NCI-H1436 (cell line): ENCODE measurements around the gene IL1RL1.

Experiments
- DNase-seq: peaks from one replicate; lab custom pipeline; 2025; lab: John Stamatoyannopoulos, UW

IL1RL1 gene

DNA sequence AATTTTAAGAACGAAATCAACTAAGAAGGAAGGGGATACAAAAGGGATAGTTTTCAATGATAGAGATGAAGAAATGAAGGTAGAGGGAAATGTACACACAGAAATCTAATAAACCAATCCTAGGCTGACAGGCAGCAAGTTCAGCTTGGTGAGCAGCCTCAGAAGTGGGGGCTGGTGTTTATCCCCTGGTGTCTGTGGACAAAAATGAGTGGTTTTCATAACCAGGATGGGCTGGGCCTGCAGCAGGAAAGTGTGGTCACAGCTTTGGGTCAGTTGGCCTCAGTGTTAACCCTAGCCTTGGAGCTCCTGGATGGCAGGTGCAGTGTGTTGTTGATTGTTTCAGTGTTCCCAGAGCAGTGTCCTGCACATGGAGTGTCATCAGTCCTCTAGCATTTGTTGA lies 58.5 kb downstream of the IL1RL1 start:
- DNase-seq: no peak

DNA sequence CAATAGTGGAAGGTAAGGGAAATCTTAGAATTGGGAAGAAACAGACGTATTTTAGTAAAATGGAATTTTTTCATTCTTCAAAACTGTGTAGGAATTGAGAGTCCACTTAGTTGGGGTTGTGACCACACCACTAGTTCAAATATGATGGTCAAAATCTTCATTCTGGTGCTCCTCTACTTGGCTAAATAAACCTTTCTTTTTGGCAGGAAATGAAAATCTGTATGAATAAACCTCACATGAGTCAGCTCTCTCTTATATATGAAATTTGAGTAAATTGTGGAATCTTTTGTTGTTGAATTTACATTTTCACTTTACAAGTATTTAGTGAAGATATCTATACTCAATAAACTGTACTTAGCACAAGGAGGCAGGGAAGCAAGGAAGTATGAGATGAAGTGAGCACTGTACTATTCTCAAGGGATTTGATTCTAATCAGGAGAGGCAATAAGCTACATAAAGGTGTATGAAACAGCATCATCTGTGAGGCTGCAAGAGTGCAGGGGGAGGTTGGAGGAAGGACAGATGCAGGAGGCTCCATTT lies 64.8 kb downstream of the IL1RL1 start:
- no peak for DNase-seq

- no peak for DNase-seq
These were observed 72.4 kb downstream of the IL1RL1 start for GRCh38 chr2:102383722-102384121.

GRCh38 chr2:102385522-102385921 lies 74.2 kb downstream of the IL1RL1 start:
- DNase-seq: no peak

DNA sequence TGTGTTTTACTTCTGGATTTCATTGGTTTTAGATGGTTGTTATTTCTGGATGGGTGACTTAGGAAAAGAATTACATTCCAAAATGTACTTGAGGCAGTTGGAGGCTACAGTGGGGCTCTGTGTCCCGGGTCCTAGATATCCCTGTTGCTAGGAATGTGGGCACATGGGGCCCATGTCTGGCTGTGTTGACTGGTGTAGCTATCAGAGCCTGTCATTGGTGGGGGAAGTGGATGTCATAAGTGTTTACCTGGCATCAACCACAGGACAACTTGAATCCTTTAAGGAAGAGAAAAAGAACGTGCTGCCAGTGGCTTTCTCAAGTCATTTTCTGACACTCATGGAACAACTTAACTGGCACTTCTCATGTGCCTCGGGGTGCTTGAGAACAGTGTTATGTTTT lies 74.6 kb downstream of the IL1RL1 start:
- no peak for DNase-seq

DNA sequence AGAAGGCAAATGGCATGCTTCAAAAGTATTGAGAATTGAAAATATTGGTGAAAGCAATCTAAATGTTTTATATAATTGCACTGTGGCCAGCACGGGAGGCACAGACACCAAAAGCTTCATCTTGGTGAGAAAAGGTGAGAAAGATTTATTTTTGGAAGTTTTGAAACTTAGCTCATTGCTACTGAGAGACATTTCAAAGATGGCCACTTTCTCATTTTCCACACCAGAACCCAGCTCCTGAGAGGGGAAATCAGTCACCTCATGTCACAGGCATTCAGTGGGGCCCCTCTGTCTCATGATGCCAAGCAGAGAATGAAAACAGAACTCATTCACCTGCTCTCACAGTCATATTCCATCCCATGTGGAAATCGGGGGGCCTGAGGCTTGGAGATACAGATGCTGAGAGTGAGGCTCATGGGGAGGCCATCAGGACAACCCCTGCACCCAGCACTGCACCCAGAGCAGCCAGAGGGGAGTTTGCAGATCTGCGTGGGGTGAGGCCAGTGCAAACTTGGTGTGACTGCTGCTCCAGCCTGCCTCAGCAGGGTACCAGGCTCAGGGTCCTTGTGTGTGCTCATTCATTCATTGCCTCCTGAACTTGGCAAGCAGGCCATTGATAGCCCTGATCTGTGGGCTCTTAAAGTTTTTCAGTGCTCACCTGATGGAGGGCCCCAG lies 75.6 kb downstream of the IL1RL1 start:
- no peak for DNase-seq

GRCh38 chr2:102387763-102388546 lies 76.6 kb downstream of the IL1RL1 start:
- no peak for DNase-seq

DNA sequence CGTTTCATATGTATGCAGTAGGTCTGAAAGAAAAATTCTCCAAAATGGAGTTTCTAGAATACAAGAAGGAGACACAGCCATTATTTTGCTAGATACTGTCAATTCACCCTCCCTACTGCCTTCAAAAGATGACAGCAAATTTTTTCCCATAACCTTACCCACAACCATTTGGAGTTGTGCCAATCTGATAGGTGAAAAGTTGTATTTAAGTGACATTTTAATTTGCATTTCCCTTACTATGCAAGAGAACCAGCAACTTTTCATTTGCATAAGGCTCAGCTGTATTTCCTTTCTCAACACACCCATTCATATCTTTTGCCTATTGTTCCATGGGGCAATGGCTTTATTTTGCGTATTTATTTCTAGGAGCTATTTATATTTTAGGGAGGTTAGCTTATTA lies 80.2 kb downstream of the IL1RL1 start:
- DNase-seq: no peak

DNA sequence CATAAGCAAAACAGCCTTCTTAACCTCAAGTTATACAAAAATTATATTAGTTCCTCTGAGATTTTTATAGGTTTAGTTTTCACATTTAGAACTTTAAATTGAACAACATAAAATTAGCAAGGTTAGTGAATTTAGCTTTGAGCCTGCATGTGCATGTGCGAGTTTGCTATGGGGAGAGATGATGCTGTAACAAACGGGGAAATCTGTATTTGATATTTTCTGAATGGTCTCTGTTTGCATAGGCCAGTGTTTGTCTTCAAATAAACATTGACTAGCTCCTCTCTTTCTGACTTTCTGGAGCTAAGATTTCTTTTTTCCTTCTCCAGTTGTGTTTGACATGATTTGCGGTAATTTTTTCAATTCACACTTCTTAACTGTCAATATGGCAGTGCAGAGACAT lies 80.7 kb downstream of the IL1RL1 start:
- no peak for DNase-seq

DNA sequence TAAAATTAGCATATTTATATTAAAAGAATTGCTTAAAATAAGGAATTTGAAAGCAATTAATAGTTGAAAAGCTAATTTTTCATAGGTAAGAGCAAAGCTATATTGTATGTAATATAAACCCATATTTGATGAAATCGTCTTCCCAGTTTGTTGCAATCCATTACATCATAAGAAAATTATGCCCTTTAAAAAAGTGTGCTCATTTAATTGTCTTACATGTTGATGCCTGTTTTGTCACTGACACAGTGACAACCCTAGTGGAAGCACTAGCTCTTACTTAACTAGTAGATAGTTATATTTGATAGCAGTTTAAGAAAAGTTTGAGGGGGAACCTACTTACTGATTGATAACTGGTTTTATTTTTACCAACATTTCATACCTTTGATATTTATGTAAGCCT lies 81.6 kb downstream of the IL1RL1 start:
- no peak for DNase-seq

- DNase-seq: no peak
These were observed 84.6 kb downstream of the IL1RL1 start for GRCh38 chr2:102396012-102396411.

- DNase-seq: no peak
These were observed 85.8 kb downstream of the IL1RL1 start for GRCh38 chr2:102397209-102397608.

GRCh38 chr2:102399499-102400141 lies 88.3 kb downstream of the IL1RL1 start:
- no peak for DNase-seq

GRCh38 chr2:102401456-102401855 lies 90.1 kb downstream of the IL1RL1 start:
- no peak for DNase-seq
